Right lobe of liver (tissue), 6 donors: ENCODE measurements around the gene MLXIPL. TPM values are rescaled to one million over a fixed set of nuclear protein-coding genes. Genes with fewer than 3 reads are reported as not detected.

Experiments used
- ATAC-seq, 4 donors: fragments of 200-7000 bp; cut with Tn5 transposase; one replicate each; pipeline ENCODE4 v1.9.1; 2020; ENCODE audit warnings: mild to moderate bottlenecking in 4 of 4, moderate library complexity in 4 of 4
- DNase-seq, 3 donors: peaks; one replicate each; pipeline ENCODE4 v3.0.0-alpha.2; 2020
- H3K27ac ChIP-seq, 3 donors: fragments of 200-600 bp; one replicate each; pipeline ENCODE4 v1.8.0; 2022
- H3K27me3 ChIP-seq, 2 donors: fragments of 200-600 bp; one replicate each; pipeline ENCODE4 v1.8.0; 2022
- H3K36me3 ChIP-seq, 4 donors: fragments of 200-600 bp; sonication (generic) in 1 of 4; one replicate each; pipeline versions ENCODE4 v1.5.1 to v1.8.0; 2017 to 2022; ENCODE audit warnings: control low read depth in 1 of 4
- H3K4me1 ChIP-seq, 4 donors: fragments of 200-600 bp; sonication (generic) in 1 of 4; one replicate each; pipeline versions ENCODE4 v1.5.1 to v1.8.0; 2017 to 2022; ENCODE audit warnings: control low read depth in 1 of 4
- H3K4me3 ChIP-seq, 3 donors: fragments of 200-600 bp; one replicate each; pipeline ENCODE4 v1.8.0; 2022
- H3K9me3 ChIP-seq, 4 donors: fragments of 200-600 bp; sonication (generic) in 1 of 4; one replicate each; pipeline versions ENCODE4 v1.5.1 to v1.8.0; 2017 to 2022; ENCODE audit warnings: control low read depth in 1 of 4
- CTCF ChIP-seq, 4 donors: fragments of 200-600 bp in 3 of 4; fragments of 450-650 bp in 1 of 4; IDR thresholded peaks; one replicate each; pipeline versions ENCODE4 v1.5.1 to v1.8.0; 2016 to 2022; ENCODE audit warnings: antibody characterized with exemption in 4 of 4, mild to moderate bottlenecking in 2 of 4
- POLR2A ChIP-seq: fragments of 450-650 bp; IDR thresholded peaks from one replicate; pipeline ENCODE4 v1.6.1; 2017; ENCODE audit warnings: antibody characterized with exemption, mild to moderate bottlenecking
- WGBS: methylation state at CpG from one replicate; pipeline ENCODE4 v1.1.6; 2018; ENCODE audit warnings: low coverage, low lambda C conversion rate; ENCODE audit not compliant: insufficient coverage; ENCODE audit errors: missing lambda C conversion rate; 5-methylcytosine and 5-hydroxymethylcytosine counted together
- intact Hi-C, 2 donors: fragments of 100-400 bp; cut with DNase I; formaldehyde crosslinking; loops; one replicate each; pipeline versions ENCODE4 v1.11.2 to v1.14.1; 2022
- total RNA-seq, 6 experiments: library from RNA; depleted of rRNA in 2 of 6; stranded (reverse); fragments of >200 nt in 2 of 6; fragmentation: NEBNext Ultra II Directional in 3 of 6; extraction: Animal tissue kit (Norgen Biotek cat#: 25700) in 3 of 6; gene quantifications; one replicate each; pipeline versions ENCODE4 v1.1.0 to v1.2.4, GENCODE V29; 2016 to 2023
- donor health status: DM: no; HTN: yes; CAD: no.
- donor health status: DM: no; HTN: no; CAD: no.
- donor health status: DM: no; HTN: no; CAD: no.
- donor health status: DM: no; HTN: yes; CAD: no.
- donor health status: DM: no; HTN: yes; CAD: no.

Gene MLXIPL
- total RNA-seq, 6 experiments from 2014 or later, result 53.5 to 552 (median 225) TPM

GRCh38 chr7:73642834-73643233 is 18.5 kb upstream of the MLXIPL start:
- Histone ChIP-seq H3K4me1 (peaks cover 0 to 9% (median 3%) of the 10 kb centered on the region in 4 donors), H3K4me3 (no peak overlapping the region), H3K27ac (no peak overlapping the region), H3K27me3 (no peaks in the 10 kb centered on the region), H3K36me3 (no peaks in the 10 kb centered on the region), H3K9me3 (no peaks in the 10 kb centered on the region)
- no peak for TF ChIP-seq POLR2A
- TF ChIP-seq CTCF (IDR thresholded peaks at IDR 0.05), result no peak
- DNase-seq, result no peak
- no peak for ATAC-seq
- 30% methylated on average over 1 of the region's 2 CpGs for WGBS
- intact Hi-C loops, result no loop called here

- no peak for DNase-seq
- H3K9me3 ChIP-seq, result no peaks in the 10 kb centered on the region
- no peak for ATAC-seq
- H3K4me3 ChIP-seq, result no peak overlapping the region
- H3K4me1 ChIP-seq, result peaks cover 0 to 3% (median under 1%) of the 10 kb centered on the region in 4 donors
- TF ChIP-seq CTCF (IDR thresholded peaks at IDR 0.05) (no peak), POLR2A (no peak)
- no peak overlapping the region for H3K27ac ChIP-seq
- intact Hi-C loops, result no loop called here
- 36% methylated on average over 3 of the region's 3 CpGs for WGBS
- H3K36me3 ChIP-seq, result no peaks in the 10 kb centered on the region
- H3K27me3 ChIP-seq, result no peaks in the 10 kb centered on the region
Observed at GRCh38 chr7:73638911-73639310, 14.6 kb upstream of the MLXIPL start.

- Histone ChIP-seq H3K36me3 (no peaks in the 10 kb centered on the region), H3K27me3 (no peaks in the 10 kb centered on the region), H3K27ac (no peak overlapping the region), H3K4me3 (no peak overlapping the region), H3K9me3 (no peaks in the 10 kb centered on the region), H3K4me1 (peaks cover 0 to 11% (median 5%) of the 10 kb centered on the region in 4 donors)
- 87% methylated on average over 6 of the region's 8 CpGs for WGBS
- DNase-seq, result no peak
- ATAC-seq, result no peak
- intact Hi-C loops, result no loop called here
- TF ChIP-seq CTCF (IDR thresholded peaks at IDR 0.05) (no peak), POLR2A (no peak)
Observed at GRCh38 chr7:73635428-73636200, 11.3 kb upstream of the MLXIPL start.

- 64% methylated on average over 8 of the region's 8 CpGs for WGBS
- Histone ChIP-seq H3K9me3 (no peaks in the 10 kb centered on the region), H3K27me3 (no peaks in the 10 kb centered on the region)
Observed at GRCh38 chr7:73633844-73634243, 9.5 kb upstream of the MLXIPL start.

More at GRCh38 chr7:73633844-73634243, 9.5 kb upstream of the MLXIPL start:
- Histone ChIP-seq H3K36me3 (no peaks in the 10 kb centered on the region), H3K4me1 (peaks cover 0 to 11% (median 5%) of the 10 kb centered on the region in 4 donors), H3K27ac (no peak overlapping the region), H3K4me3 (no peak overlapping the region)
- DNase-seq (no peak), ATAC-seq (peak in 1 of 4 donors; percentile 25)
- TF ChIP-seq CTCF (IDR thresholded peaks at IDR 0.05) (no peak), POLR2A (no peak)
- intact Hi-C loops, result no loop called here
